Gastroesophageal sphincter (tissue), 3 donors: ENCODE results near the gene IREB2.

ENCODE experiments used
- POLR2A ChIP-seq, 2 donors: fragments of 450-650 bp; IDR thresholded peaks; one replicate each; pipeline ENCODE4 v1.6.1; 2017; ENCODE audit warnings: antibody characterized with exemption in 2 of 2, mild to moderate bottlenecking in 2 of 2, moderate library complexity in 1 of 2
- POLR2AphosphoS5 ChIP-seq: sonication (generic); formaldehyde crosslinking; IDR thresholded peaks from one replicate; pipeline ENCODE4 v1.6.1; 2017; ENCODE audit warnings: antibody characterized with exemption
- TF ChIP-seq, protein P1 (sequence below), 4 experiments: fragments of 200-600 bp in 2 of 4; fragments of 450-650 bp in 2 of 4; sonication (generic) in 1 of 4; IDR thresholded peaks; one replicate each; pipeline ENCODE4 v1.5.1; 2017 to 2019; ENCODE audit warnings: antibody characterized with exemption in 4 of 4, mild to moderate bottlenecking in 2 of 4, moderate library complexity in 2 of 4

DNA sequence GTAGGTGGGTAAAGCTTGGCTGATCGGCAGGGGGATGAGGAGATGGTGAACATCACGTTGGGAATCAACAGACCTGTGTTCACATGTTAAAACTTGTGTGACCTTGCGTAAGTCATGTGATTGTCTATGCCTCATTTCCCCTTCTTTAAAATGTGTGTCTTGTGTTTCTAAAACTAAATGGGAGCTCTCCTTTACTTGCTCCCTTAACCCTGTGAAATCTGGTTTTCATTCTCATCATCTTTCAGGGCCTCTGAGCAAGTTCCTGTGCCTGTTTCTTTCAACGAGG lies 29.7 kb upstream of the IREB2 start:
- TF ChIP-seq, protein P1, sequence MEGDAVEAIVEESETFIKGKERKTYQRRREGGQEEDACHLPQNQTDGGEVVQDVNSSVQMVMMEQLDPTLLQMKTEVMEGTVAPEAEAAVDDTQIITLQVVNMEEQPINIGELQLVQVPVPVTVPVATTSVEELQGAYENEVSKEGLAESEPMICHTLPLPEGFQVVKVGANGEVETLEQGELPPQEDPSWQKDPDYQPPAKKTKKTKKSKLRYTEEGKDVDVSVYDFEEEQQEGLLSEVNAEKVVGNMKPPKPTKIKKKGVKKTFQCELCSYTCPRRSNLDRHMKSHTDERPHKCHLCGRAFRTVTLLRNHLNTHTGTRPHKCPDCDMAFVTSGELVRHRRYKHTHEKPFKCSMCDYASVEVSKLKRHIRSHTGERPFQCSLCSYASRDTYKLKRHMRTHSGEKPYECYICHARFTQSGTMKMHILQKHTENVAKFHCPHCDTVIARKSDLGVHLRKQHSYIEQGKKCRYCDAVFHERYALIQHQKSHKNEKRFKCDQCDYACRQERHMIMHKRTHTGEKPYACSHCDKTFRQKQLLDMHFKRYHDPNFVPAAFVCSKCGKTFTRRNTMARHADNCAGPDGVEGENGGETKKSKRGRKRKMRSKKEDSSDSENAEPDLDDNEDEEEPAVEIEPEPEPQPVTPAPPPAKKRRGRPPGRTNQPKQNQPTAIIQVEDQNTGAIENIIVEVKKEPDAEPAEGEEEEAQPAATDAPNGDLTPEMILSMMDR (IDR thresholded peaks at IDR 0.05) = no peak
- TF ChIP-seq POLR2A (IDR thresholded peaks at IDR 0.05) (no peak), POLR2AphosphoS5 (no peak)
